HG03521 (cell line): Measurements from ENCODE around the gene MYMK.

Experiments used
- ATAC-seq: cut with Tn5 transposase; IDR thresholded peaks from one replicate; pipeline ENCODE4 v1.9.1; 2021; ENCODE audit warnings: mild to moderate bottlenecking, moderate library complexity; ENCODE audit not compliant: unreplicated experiment

The MYMK gene

DNA sequence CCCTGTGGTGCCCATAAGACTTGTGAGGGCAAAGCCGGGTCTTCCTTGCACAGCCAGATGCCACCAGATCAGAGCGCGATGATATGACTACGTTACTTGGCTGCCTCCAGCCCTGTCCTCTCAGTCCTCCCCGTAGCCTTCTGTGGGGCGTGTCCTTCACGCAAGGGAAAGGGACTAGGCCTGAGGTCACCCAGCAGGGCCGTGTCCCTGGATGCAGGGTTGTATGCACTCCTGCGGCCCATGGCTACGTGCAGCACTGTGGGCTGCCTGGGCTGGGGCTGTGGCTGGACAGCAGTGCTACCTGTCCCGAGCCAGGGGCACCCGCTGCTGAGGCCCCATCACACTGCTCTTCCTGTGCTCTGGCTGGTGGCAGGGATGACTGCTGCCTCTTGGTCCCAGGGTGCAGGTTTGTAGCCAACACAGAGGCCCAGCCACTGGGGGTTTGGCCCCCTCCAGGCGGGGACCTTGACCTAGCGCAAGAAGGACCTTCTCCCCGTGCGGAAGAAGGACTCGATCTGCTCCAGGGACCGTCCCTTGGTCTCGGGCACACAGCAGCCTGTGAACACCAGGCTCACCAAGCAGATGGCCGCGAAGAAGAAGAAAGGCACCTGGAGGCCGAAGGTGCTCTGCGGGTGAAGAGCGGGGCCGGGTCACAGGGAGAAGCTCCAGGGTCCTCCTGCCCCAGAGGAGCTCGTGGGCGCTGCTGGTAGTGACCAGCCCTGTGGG is 53.0 kb downstream of the MYMK start:
- no peak for ATAC-seq

GRCh38 chr9:133470988-133471387 is 53.8 kb downstream of the MYMK start:
- ATAC-seq: no peak

DNA sequence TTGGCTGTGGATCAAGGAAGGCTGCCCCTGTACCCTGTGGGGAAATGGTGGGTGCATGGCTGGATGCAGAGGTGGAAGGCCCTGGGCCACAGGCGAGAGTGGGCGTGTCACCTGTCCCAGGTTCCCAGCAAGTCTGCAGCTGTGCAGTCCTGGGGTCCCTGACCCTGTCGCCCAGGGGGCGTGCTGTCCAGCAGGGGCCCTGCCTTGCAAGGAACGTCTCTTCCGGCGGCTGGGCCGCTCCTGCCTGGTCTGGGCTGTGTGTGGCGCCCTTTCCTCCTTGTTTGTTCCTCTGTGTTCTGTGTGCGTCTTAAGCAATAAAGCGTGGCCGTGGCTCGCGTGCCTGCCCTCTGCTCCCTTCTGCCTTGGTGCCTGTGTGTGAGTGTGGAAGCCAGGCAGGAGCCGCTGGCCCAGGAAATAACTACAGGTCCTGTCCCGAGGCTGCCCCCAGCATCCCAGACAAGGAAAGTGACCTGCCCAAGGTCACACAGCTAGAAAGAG is 54.3 kb downstream of the MYMK start:
- no peak for ATAC-seq

- ATAC-seq: no peak
These were observed 55.9 kb downstream of the MYMK start for GRCh38 chr9:133468777-133469421.

DNA sequence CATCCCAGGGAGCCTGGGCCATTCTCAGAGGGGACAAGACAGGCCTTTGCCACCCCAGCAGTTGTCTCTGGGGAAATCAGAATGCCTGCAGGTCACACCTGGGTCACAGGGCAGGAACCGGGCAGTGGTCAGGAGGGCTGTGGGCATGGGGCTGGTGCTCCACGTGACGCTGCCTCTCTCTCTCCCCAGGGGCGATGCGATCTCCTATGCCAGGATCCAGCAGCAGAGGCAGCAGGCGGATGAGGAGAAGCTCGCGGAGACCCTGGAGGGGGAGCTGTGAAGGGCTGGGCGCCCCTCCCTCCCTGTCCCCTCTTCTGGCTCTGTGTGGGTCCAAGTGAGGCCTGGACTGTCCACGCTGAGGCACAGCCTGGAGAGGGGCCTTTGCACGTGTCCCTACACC is 56.4 kb downstream of the MYMK start:
- ATAC-seq: no peak

- no peak for ATAC-seq
These were observed 57.7 kb downstream of the MYMK start for GRCh38 chr9:133467101-133467500.

- no peak for ATAC-seq
These were observed 58.8 kb downstream of the MYMK start for GRCh38 chr9:133465984-133466383.

DNA sequence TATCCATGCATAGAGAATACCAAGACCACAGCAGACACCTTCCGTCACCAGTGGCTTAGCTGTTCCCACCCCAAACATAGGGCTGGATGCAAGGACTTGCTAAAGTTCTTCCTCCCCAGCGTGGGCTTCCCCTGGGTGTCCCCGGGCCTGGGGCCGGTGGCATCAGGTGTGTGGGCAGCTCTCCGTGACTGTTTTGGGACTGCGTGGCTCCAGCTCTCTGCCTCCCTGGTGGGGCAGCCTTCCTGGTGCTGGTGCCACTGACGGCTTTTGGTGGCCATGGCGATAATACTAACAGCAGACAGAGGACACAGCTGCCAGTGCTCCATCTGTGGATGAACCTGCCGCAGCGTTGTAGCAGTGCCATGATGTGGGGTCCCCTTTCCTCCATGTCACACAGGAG is 60.1 kb downstream of the MYMK start:
- no peak for ATAC-seq
